Measurements from ENCODE around the gene SLC44A1.

The SLC44A1 gene

GRCh38 chr9:105309531-105309931, 65.1 kb downstream of the SLC44A1 start:
- TF ChIP-seq MYC (IDR thresholded peaks at IDR 0.05; ENCODE audit: low read depth, low read length) (no peak), CTCF (IDR thresholded peaks at IDR 0.05; ENCODE audit: low read depth, low read length) (no peak), MAX (IDR thresholded peaks at IDR 0.05; ENCODE audit: low read depth, low read length) (no peak), POLR2A (IDR thresholded peaks at IDR 0.05; ENCODE audit: extremely low read depth, insufficient read length) (no peak)
- DNase-seq (ENCODE audit: low read depth), result no peak
- no peak overlapping the region for H3K4me3 ChIP-seq (ENCODE audit: low read depth, low read length)

- no peak for DNase-seq (ENCODE audit: low read depth)
- no peak for TF ChIP-seq MAX (IDR thresholded peaks at IDR 0.05; ENCODE audit: low read depth, low read length)
- TF ChIP-seq MYC (IDR thresholded peaks at IDR 0.05; ENCODE audit: low read depth, low read length), result no peak
- TF ChIP-seq CTCF (IDR thresholded peaks at IDR 0.05; ENCODE audit: low read depth, low read length), result no peak
- TF ChIP-seq POLR2A (IDR thresholded peaks at IDR 0.05; ENCODE audit: extremely low read depth, insufficient read length), result no peak
- no peak overlapping the region for H3K4me3 ChIP-seq (ENCODE audit: low read depth, low read length)
Measured at GRCh38 chr9:105311306-105311705, 66.9 kb downstream of the SLC44A1 start.

- no peak for DNase-seq (ENCODE audit: low read depth)
- no peak overlapping the region for H3K4me3 ChIP-seq (ENCODE audit: low read depth, low read length)
- TF ChIP-seq CTCF (IDR thresholded peaks at IDR 0.05; ENCODE audit: low read depth, low read length), result no peak
- no peak for TF ChIP-seq MAX (IDR thresholded peaks at IDR 0.05; ENCODE audit: low read depth, low read length)
- no peak for TF ChIP-seq POLR2A (IDR thresholded peaks at IDR 0.05; ENCODE audit: extremely low read depth, insufficient read length)
- no peak for TF ChIP-seq MYC (IDR thresholded peaks at IDR 0.05; ENCODE audit: low read depth, low read length)
Measured at GRCh38 chr9:105313238-105313637, 68.8 kb downstream of the SLC44A1 start.

GRCh38 chr9:105316703-105317102, 72.3 kb downstream of the SLC44A1 start:
- H3K4me3 ChIP-seq (ENCODE audit: low read depth, low read length), result no peak overlapping the region
- TF ChIP-seq POLR2A (IDR thresholded peaks at IDR 0.05; ENCODE audit: extremely low read depth, insufficient read length), result no peak
- no peak for TF ChIP-seq MAX (IDR thresholded peaks at IDR 0.05; ENCODE audit: low read depth, low read length)
- no peak for TF ChIP-seq MYC (IDR thresholded peaks at IDR 0.05; ENCODE audit: low read depth, low read length)
- no peak for TF ChIP-seq CTCF (IDR thresholded peaks at IDR 0.05; ENCODE audit: low read depth, low read length)
- no peak for DNase-seq (ENCODE audit: low read depth)

GRCh38 chr9:105318729-105319191, 74.3 kb downstream of the SLC44A1 start:
- H3K4me3 ChIP-seq (ENCODE audit: low read depth, low read length), result no peak overlapping the region
- TF ChIP-seq POLR2A (IDR thresholded peaks at IDR 0.05; ENCODE audit: extremely low read depth, insufficient read length), result no peak
- TF ChIP-seq CTCF (IDR thresholded peaks at IDR 0.05; ENCODE audit: low read depth, low read length), result no peak
- no peak for TF ChIP-seq MAX (IDR thresholded peaks at IDR 0.05; ENCODE audit: low read depth, low read length)
- no peak for TF ChIP-seq MYC (IDR thresholded peaks at IDR 0.05; ENCODE audit: low read depth, low read length)
- no peak for DNase-seq (ENCODE audit: low read depth)

Data from NB4 (cell line).